ENCODE data around the gene INCENP.
"Not testable (repeated sequence)": the region's sequence is repeated elsewhere in the genome, so short reads cannot be mapped to it uniquely, and the experiment has no call there.

- not testable (repeated sequence) for TF ChIP-seq CTCF (IDR thresholded peaks at IDR 0.05; ENCODE audit: poor library complexity, severe bottlenecking); SMC3 (conservative IDR thresholded peaks at IDR 0.05; ENCODE audit: poor library complexity)
Observed at GRCh38 chr11:62084801-62085200, 39.0 kb upstream of the INCENP start.
